GM10266 (cell line): Measurements from ENCODE around the gene ZC2HC1C.

Experiments used
- DNase-seq: peaks from one replicate; pipeline ENCODE4 v3.0.0; 2012; ENCODE audit errors: extremely low spot score
- TF ChIP-seq, protein P1 (sequence below): IDR thresholded peaks from 2 replicates; pipeline ENCODE4 v1.5.1; 2012; ENCODE audit warnings: mild to moderate bottlenecking, low read depth; ENCODE audit not compliant: control insufficient read depth, insufficient read depth; ENCODE audit errors: missing control alignments

Gene ZC2HC1C

DNA sequence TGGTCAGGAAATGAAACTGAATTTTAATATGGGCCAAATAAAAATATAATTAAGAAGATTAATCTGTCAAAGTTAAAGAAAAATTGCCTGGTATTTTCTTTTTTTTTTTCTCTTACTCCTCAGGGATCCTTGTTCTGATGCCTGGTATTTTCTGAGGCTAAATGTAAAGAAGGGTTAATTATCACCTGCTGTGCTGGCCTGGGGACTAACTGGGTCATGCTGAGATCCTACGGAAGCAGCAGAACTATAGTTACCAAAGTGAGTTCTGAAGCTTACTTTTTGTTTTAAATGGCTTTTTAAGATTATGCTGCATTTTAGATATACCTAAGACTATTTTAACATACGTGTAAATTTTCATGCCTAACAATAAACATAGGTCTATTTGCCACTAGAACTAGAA lies 23.3 kb downstream of the ZC2HC1C start:
- TF ChIP-seq, protein P1, sequence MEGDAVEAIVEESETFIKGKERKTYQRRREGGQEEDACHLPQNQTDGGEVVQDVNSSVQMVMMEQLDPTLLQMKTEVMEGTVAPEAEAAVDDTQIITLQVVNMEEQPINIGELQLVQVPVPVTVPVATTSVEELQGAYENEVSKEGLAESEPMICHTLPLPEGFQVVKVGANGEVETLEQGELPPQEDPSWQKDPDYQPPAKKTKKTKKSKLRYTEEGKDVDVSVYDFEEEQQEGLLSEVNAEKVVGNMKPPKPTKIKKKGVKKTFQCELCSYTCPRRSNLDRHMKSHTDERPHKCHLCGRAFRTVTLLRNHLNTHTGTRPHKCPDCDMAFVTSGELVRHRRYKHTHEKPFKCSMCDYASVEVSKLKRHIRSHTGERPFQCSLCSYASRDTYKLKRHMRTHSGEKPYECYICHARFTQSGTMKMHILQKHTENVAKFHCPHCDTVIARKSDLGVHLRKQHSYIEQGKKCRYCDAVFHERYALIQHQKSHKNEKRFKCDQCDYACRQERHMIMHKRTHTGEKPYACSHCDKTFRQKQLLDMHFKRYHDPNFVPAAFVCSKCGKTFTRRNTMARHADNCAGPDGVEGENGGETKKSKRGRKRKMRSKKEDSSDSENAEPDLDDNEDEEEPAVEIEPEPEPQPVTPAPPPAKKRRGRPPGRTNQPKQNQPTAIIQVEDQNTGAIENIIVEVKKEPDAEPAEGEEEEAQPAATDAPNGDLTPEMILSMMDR = no peak
- DNase-seq = no peak

DNA sequence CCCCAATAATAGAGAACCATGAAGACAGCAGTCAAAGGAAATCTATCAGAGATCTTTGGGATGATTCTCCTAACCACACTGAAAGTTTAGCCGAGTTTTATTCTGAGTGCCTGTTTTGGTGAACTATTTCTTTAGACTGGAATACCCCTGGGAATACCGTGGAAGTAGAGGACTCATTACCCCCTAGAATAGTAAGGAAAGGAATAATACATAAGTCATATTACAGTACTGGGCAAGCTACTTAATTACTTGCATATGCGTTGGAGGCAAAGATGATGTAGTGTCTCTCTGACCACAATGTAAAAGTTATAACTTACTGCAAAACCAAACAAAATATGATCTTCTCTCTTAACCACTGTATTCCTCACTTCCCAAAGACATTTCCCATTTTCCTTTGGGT lies 25.5 kb downstream of the ZC2HC1C start:
- no peak for DNase-seq
- TF ChIP-seq, protein P1 = no peak

DNA sequence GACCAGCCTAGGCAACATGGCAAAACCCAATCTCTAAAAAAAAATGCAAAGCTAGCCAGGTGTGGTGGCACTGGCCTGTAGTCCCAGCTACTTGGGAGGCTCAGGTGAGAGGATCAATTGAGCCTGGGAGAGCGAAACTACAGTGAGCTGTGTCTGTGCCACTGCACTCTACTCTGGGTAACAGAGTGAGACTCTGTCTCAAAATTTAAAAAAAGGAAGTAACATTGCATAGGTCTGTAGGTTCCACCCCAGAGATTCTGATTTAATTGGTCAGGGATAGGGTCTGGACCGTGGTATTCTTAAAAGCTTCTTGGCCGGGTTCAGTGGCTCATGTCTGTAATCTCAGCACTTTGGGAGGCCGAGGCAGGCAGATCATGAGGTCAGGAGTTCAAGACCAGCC lies 26.2 kb downstream of the ZC2HC1C start:
- TF ChIP-seq, protein P1 = no peak
- DNase-seq = no peak

DNA sequence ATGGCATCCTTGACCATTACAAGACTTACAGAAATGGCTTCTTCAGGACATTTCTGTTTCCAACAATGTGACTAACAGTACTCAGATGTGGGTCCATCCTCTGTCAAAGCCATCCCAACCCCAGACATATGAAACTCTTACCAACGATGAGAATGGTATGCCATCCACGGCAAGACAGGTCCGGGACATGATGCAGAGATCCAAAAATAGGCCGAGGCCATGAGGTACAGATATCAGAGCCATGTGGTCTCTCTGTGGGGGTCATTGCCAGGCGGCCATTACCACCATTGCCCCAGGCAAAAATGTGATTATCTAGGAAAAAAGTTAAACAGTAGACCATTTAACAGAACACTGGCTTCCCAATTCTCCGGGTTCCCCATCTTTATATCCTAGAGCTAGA lies 27.5 kb downstream of the ZC2HC1C start:
- no peak for DNase-seq
- TF ChIP-seq, protein P1 = no peak

DNA sequence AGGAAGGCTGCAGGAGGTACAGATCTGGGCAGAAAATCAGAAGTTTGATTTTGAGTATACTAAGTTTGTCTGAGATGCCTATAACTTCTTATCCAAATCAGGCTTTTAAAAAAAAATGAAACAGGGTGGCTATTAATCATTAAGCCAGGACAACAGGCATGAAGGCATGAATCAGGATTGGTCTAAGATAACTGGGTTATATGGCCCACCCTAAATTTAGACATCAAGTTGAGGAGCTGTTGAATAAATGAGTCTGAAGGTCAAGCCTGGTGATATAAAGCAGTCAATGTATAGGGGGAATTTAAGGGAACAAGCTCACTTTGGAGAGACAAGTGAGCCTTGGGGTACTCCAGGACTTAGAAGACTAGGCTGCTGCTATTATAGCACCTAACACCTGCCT lies 28.8 kb downstream of the ZC2HC1C start:
- DNase-seq = no peak
- TF ChIP-seq, protein P1 = no peak

DNA sequence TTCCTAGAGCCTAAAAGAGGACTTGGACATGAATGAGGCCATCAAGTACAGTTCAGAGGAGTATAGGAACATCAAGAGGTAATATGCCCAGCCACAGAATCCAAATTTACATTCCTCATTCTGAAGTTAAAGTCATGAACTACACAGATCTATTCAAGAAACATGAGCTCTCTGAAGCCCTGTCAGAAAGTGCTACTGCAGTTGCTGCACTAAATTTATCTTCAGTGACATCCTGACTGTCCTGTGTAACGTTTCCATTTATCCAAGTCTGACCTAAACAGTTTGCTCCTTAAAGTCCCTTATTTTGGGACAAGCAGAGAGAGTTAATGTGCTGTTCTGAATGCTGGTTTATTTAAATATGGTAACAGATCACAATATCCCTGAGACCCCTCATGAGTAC lies 29.2 kb downstream of the ZC2HC1C start:
- DNase-seq = no peak
- TF ChIP-seq, protein P1 = no peak

DNA sequence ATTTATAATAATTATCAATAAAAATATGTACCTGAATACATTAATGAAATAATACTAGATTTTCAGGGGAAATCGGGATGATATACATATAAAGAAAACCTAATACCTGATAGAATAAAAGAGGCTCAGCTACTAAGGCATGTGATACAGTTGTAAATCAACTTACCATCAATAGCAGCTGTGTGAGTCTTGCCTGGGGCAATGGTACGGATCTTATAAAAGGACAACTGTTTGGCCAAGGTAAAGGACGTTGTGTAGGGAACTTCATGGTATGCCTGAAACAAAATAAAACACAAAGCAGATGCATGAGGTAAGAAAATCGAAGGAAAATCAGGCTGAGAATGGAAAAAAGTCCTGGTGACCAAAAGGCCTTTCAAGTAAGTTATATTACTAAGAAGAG lies 32.0 kb downstream of the ZC2HC1C start:
- TF ChIP-seq, protein P1 = no peak
- no peak for DNase-seq
